ENCODE data around the gene WTAP. TPM values are rescaled to one million over a fixed set of nuclear protein-coding genes. Genes with fewer than 3 reads are reported as not detected.

Gene WTAP
- total and polyA plus RNA-seq, 2 of the 8 experiments (the other 6 are each of a cell fraction or from before 2014, with no cell fraction given), result 32.6 to 120 TPM

DNA sequence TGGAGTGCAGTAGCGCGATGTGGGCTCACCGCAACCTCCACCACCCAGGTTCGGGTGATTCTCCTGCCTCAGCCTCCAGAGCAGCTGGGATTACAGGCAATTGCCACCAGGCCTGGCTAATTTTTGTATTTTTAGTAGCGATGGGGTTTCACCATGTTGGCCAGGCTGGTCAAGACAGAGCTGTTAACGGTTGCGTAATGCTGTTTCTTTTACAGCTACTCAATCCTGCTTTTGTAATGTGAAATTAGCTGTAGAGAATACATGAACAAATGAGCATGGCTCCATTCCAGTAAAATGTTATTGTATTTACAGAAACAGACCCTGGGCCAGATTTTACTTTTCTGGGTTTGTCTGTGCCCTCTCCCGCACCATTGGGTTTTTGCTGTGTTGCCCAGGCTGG, 74.6 kb downstream of the WTAP start (continued):
- TF ChIP-seq PHF8 (conservative IDR thresholded peaks at IDR 0.05; ENCODE audit: low read depth, low read length) (no peak), CBX5 (IDR thresholded peaks at IDR 0.05; ENCODE audit: low read depth, low read length) (no peak), CBX8 (IDR thresholded peaks at IDR 0.05; ENCODE audit: borderline replicate concordance, low read depth, low read length) (no peak), BRCA1 (IDR thresholded peaks at IDR 0.05; ENCODE audit: low read depth, low read length) (no peak), RBBP5 (IDR thresholded peaks at IDR 0.05; ENCODE audit: borderline replicate concordance, low read depth, low read length) (no peak), GTF2F1 (IDR thresholded peaks at IDR 0.05; ENCODE audit: borderline replicate concordance, low read depth, low read length) (no peak)
